Natural killer cell (primary cell): ENCODE results near the gene TGM4. TPM values are rescaled to one million over a fixed set of nuclear protein-coding genes. Genes with fewer than 3 reads are reported as not detected.
A peak's percentile ranks its signal among the peaks of the same experiment; 100 is the strongest.

Experiments used
- ATAC-seq, 3 donors: fragments of 150-1000 bp in 2 of 3; fragments of 200-7000 bp in 1 of 3; cut with Tn5 transposase; 1 replicate in 1 of 3; 2 replicates in 2 of 3; pipeline ENCODE4 v1.10.0; 2021; ENCODE audit warnings: mild to moderate bottlenecking in 2 of 3, moderate library complexity in 2 of 3
- DNase-seq, 2 donors: peaks; one replicate each; pipeline versions ENCODE4 v3.0.0 to v3.0.0-alpha.2; 2013 to 2021; ENCODE audit warnings: mixed read lengths in 1 of 2
- H3K27ac ChIP-seq: one replicate; pipeline ENCODE4 v1.5.1; 2013; ENCODE audit warnings: mild to moderate bottlenecking, low read length
- H3K27me3 ChIP-seq: one replicate; pipeline ENCODE4 v1.6.1; 2013; ENCODE audit warnings: low read length; ENCODE audit not compliant: control insufficient read depth, insufficient read depth
- H3K36me3 ChIP-seq: one replicate; pipeline ENCODE4 v1.6.1; 2013; ENCODE audit warnings: low read length; ENCODE audit not compliant: control insufficient read depth, insufficient read depth
- H3K4me1 ChIP-seq: one replicate; pipeline ENCODE4 v1.6.1; 2013; ENCODE audit warnings: low read length; ENCODE audit not compliant: control insufficient read depth, insufficient read depth
- H3K4me3 ChIP-seq: one replicate; pipeline ENCODE4 v1.5.1; 2013; ENCODE audit warnings: low read length
- H3K9me3 ChIP-seq: one replicate; pipeline ENCODE4 v1.6.1; 2013; ENCODE audit warnings: low read length; ENCODE audit not compliant: control insufficient read depth, insufficient read depth
- H3K27ac Mint-ChIP-seq, 2 donors: one replicate each; pipeline ENCODE4 v1.8.0; 2022; ENCODE audit warnings: mild to moderate bottlenecking in 2 of 2, mixed read lengths in 2 of 2, moderate library complexity in 1 of 2
- H3K27me3 Mint-ChIP-seq, 2 donors: one replicate each; pipeline ENCODE4 v1.8.0; 2022; ENCODE audit warnings: low read depth in 2 of 2, mixed read lengths in 2 of 2
- H3K36me3 Mint-ChIP-seq: one replicate; pipeline ENCODE4 v1.8.0; 2022; ENCODE audit warnings: mixed read lengths
- H3K4me1 Mint-ChIP-seq, 2 donors: one replicate each; pipeline ENCODE4 v1.8.0; 2022; ENCODE audit warnings: mixed read lengths in 2 of 2
- H3K4me3 Mint-ChIP-seq: one replicate; pipeline ENCODE4 v1.8.0; 2022; ENCODE audit warnings: mild to moderate bottlenecking, moderate library complexity, mixed read lengths
- H3K9me3 Mint-ChIP-seq, 2 donors: one replicate each; pipeline ENCODE4 v1.8.0; 2022; ENCODE audit warnings: mixed read lengths in 2 of 2
- CTCF ChIP-seq: fragments of 200-600 bp; IDR thresholded peaks from one replicate; pipeline ENCODE4 v1.8.0; 2022; ENCODE audit warnings: antibody characterized with exemption
- whole genome bisulfite sequencing: methylation state at CpG from one replicate; pipeline ENCODE4 v1.1.7; 2013; ENCODE audit warnings: missing lambda C conversion rate; ENCODE audit not compliant: insufficient coverage; 5-methylcytosine and 5-hydroxymethylcytosine counted together
- intact Hi-C: fragments of 100-400 bp; cut with micrococcal nuclease; formaldehyde crosslinking; loops from one replicate; pipeline ENCODE4 v1.14.2; 2022
- total RNA-seq, 4 donors: library from RNA; stranded (reverse); fragments of 120-200 nt in 1 of 4; gene quantifications; one replicate each; pipeline versions ENCODE4 v1.2.3 to v1.2.4, GENCODE V29; 2013 to 2022

Gene TGM4
- total RNA-seq, 3 donors from 2014 or later (not counting 1 experiment from before 2014, with no cell fraction given), result not detected

- Mint-ChIP-seq H3K9me3 (no peaks in the 10 kb centered on the region), H3K27me3 (no peaks in the 10 kb centered on the region), H3K27ac (peak overlapping the region; percentile 3 to 57), H3K4me1 (peaks cover 51 to 58% of the 10 kb centered on the region in 2 donors), H3K36me3 (no peaks in the 10 kb centered on the region), H3K4me3 (no peak overlapping the region)
- H3K4me3 ChIP-seq, result no peak overlapping the region
- peaks cover 7% of the 10 kb centered on the region for H3K4me1 ChIP-seq
- 100% methylated on average over 2 of the region's 3 CpGs for WGBS
- TF ChIP-seq CTCF, result no peak
- intact Hi-C loops, result no loop called here
- ATAC-seq (no peak), DNase-seq (no peak)
- H3K36me3 ChIP-seq, result peaks cover 17% of the 10 kb centered on the region
- no peak overlapping the region for H3K27ac ChIP-seq
- H3K9me3 ChIP-seq, result no peaks in the 10 kb centered on the region
- H3K27me3 ChIP-seq, result no peaks in the 10 kb centered on the region
These were observed 78.3 kb downstream of the TGM4 start for GRCh38 chr3:44952689-44953088.

DNA sequence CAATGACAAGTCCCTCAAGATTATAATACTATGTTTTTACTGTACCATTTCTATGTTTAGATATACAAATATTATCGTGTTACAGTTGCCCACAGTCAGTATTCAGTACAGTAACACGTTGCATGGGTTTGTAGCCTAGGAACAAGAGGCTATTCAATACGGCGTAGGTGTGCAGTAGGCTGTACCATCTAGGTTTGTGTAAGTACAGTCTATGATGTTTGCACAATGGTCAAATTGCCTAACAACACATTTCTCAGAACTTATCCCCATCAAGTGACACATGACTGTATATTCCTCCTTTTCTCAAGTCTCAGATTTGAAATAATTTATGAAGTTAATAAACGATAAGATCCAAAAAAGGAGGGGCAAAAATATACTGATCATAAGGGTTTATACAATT is 79.9 kb downstream of the TGM4 start:
- Histone ChIP-seq H3K9me3 (no peaks in the 10 kb centered on the region), H3K27me3 (no peaks in the 10 kb centered on the region), H3K27ac (no peak overlapping the region), H3K36me3 (peaks cover 33% of the 10 kb centered on the region), H3K4me1 (peaks cover 7% of the 10 kb centered on the region), H3K4me3 (no peak overlapping the region)
- 92% methylated on average over 5 of the region's 5 CpGs for WGBS
- ATAC-seq, result no peak
- no peak for DNase-seq
- H3K27ac Mint-ChIP-seq, result peak overlapping the region in 1 of 2 donors; percentile 7
- peaks cover 44 to 55% of the 10 kb centered on the region in 2 donors for H3K4me1 Mint-ChIP-seq
- no peaks in the 10 kb centered on the region for H3K36me3 Mint-ChIP-seq
- no peak overlapping the region for H3K4me3 Mint-ChIP-seq
- no peaks in the 10 kb centered on the region for H3K27me3 Mint-ChIP-seq
- no peak for TF ChIP-seq CTCF
- intact Hi-C loops, result no loop called here
- no peaks in the 10 kb centered on the region for H3K9me3 Mint-ChIP-seq

GRCh38 chr3:44954962-44955361 is 80.6 kb downstream of the TGM4 start:
- ATAC-seq, result peak in 2 of 3 donors; percentile 4 to 53
- no peak for TF ChIP-seq CTCF
- Histone ChIP-seq H3K4me1 (peaks cover 7% of the 10 kb centered on the region), H3K36me3 (peaks cover 33% of the 10 kb centered on the region), H3K9me3 (no peaks in the 10 kb centered on the region), H3K4me3 (no peak overlapping the region), H3K27me3 (no peaks in the 10 kb centered on the region), H3K27ac (no peak overlapping the region)
- Mint-ChIP-seq H3K4me1 (peaks cover 44 to 58% of the 10 kb centered on the region in 2 donors), H3K27ac (peak overlapping the region in 1 of 2 donors; percentile 7), H3K27me3 (no peaks in the 10 kb centered on the region), H3K4me3 (no peak overlapping the region), H3K9me3 (no peaks in the 10 kb centered on the region), H3K36me3 (no peaks in the 10 kb centered on the region)
- intact Hi-C loops, result no loop called here
- WGBS, result 51% methylated on average over 3 of the region's 3 CpGs
- no peak for DNase-seq

DNA sequence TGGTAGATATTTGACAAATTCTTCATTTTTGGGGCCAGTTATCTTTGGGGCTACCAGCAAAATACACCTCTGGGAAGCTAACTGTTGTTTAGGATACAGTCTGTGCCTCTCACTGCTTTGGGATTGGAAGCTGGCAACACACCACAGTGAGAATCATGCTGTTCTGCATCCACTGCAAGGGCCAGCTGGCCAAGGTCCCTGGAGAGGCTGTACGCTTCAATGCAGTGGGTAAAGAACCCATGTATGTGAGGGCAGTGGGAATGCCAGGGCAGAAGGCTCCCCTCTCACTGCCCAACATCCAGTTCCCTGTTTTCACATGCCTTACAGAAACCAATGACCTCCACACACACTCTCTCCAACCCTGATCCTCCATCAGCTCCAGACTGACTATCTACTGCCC is 81.5 kb downstream of the TGM4 start:
- 100% methylated on average over 1 of the region's 1 CpG for WGBS
- no peak overlapping the region for H3K27ac ChIP-seq
- H3K4me1 ChIP-seq, result peaks cover 7% of the 10 kb centered on the region
- intact Hi-C loops, result no loop called here
- no peaks in the 10 kb centered on the region for H3K27me3 ChIP-seq
- DNase-seq (no peak), ATAC-seq (no peak)
- H3K4me1 Mint-ChIP-seq, result peaks cover 47 to 62% of the 10 kb centered on the region in 2 donors
- H3K4me3 ChIP-seq, result no peak overlapping the region
- no peaks in the 10 kb centered on the region for H3K9me3 ChIP-seq
- H3K27me3 Mint-ChIP-seq, result no peaks in the 10 kb centered on the region
- no peaks in the 10 kb centered on the region for H3K9me3 Mint-ChIP-seq
- peaks cover 31% of the 10 kb centered on the region for H3K36me3 ChIP-seq
- no peak for TF ChIP-seq CTCF
- H3K27ac Mint-ChIP-seq, result no peak overlapping the region
- H3K36me3 Mint-ChIP-seq, result no peaks in the 10 kb centered on the region
- H3K4me3 Mint-ChIP-seq, result no peak overlapping the region
